ENCODE data around the gene LRP1-AS. TPM values are rescaled to one million over a fixed set of nuclear protein-coding genes. Genes with fewer than 3 reads are reported as not detected.

The LRP1-AS gene
- total RNA-seq, 1 donor from 2014 or later, result not detected

DNA sequence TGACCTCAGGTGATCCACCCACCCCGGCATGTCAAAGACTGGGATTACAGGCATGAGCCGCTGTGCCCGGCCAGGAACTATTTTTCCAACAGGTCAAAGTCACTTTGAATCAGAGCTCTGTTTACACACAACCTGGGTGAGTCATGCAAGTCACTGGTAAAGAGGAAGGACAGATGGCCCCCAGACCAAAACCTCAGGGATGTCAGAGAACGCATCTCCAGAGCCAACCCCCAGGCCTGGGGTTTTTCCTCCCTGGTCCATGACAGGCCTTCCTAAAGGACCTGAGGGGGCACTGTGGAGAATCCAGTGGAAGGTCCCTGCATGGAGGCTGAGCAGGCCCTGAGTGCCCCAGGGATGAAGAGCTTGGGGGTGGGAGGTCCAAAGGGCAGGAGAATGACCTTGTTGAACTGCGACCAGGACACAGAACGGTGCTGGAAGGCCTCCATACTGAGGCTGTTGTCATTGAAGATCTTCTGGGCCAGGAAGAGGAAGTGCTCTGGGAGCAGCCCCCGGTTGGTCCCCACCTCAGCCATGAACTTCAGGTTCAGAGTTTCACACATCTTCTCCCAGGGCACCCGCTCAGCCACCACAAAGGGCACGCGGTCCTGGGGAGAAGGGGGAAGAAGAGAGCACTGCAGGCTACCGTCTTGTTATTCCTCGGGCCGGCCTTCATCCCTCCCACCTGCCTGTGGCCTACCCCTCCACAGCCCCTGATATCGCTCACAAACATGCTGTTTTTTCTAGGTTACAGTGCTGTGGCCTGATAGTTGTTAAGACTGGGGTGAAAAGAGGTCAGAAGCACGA is 45.3 kb downstream of the LRP1-AS start:
- intact Hi-C loops (cut with micrococcal nuclease), result no loop called here

DNA sequence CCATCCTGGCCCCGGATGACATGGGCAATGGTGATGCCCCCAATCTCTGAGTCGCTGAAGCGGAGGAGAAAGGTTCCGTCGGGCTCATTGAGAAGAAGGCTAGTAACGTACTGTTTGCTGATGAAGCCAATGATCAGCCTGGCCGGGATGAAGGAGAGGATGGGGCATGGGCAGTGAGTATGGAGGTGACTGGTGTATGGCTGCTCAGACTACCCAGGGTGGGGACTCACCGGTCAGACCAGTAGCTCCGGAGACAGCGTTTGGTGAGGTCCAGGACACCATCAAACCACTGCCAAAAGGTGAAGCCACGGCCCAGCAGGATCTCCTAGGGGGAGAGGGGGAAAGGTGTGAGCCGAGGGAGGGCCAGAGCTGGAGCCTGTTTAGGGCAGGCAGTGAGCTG is 47.7 kb downstream of the LRP1-AS start:
- intact Hi-C loops (cut with micrococcal nuclease), result no loop called here

- intact Hi-C loops (cut with micrococcal nuclease), result no loop called here
Measured at GRCh38 chr12:57099047-57099714, 48.2 kb downstream of the LRP1-AS start.

DNA sequence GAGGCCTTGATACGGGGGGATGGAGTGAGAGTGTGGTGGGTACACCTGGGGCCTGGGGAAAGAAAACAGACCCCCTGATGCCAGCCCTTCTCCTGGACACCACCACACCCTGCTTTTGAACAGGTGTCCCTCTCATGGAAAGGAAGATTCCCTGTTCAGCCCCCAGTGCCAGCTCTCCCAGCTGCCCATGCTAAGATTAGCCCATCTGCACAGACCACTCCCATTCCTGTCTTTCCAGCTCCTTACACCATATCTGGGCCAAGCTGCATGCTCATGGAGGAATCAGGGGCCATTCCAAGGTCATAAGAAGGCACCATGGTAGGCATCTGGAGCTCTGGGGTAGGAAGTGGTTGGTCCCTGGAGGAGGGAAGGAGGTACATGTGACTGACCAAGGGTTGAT is 48.9 kb downstream of the LRP1-AS start:
- intact Hi-C loops (cut with micrococcal nuclease), result no loop called here

- intact Hi-C loops (cut with micrococcal nuclease), result no loop called here
Measured at GRCh38 chr12:57097554-57097835, 49.9 kb downstream of the LRP1-AS start.

DNA sequence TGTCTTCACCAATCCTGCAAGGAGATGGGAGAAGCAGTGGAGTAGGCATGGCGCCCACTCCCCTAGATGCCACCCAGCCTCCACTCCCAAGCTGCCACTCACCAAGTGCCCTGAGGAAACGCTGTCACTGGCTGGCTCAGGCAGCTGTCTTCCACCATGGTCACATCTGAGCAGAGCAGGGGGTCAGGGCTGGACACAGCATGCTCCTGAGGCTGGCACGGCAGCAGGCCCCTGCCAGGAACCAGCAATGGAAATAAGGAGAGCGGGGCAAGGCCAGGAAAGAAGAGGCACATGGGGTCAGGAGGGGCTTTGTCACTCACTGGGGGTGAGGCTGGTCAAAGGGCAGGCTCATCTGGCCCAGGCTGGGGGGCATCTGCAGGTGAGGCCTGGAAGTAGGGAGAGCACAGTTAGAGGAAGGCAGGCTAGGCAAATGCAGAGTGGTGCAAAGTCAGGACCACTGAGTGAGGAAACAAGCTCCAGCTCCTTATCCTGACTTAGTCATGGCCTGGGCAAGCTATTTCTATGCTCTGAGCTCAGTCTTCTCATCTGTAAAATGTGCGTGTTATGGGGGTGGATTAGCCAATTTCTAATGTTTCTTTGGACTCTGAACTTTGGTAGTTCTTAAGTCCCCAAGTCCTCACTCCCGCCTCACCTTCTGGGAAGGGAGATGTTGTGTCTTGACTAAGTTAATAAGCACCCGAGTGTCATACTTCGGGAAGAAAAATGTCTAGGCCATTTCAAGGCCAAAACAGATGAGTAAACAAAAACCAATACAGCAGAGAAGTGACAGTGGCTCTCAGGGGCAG is 50.5 kb downstream of the LRP1-AS start:
- intact Hi-C loops (cut with micrococcal nuclease), result no loop called here

- intact Hi-C loops (cut with micrococcal nuclease), result no loop called here
Measured at GRCh38 chr12:57096099-57096572, 51.3 kb downstream of the LRP1-AS start.

DNA sequence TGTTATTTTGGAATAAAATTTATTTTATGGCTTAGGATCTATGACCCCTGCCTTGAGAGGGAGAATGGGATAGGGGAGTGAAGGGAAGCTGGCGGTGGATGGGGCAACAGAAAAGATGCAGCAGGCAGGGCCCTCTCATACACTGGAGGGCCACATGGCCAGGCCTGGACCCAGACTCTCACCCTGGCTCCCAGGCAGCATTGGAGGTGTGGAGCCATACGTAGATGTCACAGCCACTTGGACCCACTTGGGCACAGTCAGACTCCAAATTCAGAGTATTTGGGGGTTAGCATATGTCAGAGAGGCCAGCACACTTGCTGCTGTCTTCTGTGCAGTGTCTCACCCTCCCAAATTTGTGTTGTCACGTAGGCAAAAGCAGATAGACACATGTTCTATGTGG is 52.0 kb downstream of the LRP1-AS start:
- intact Hi-C loops (cut with micrococcal nuclease), result no loop called here

Other genes starting within 250 kb of the LRP1-AS start
- gene SDR9C7, start 213.2 kb downstream of the LRP1-AS start, total RNA-seq, result not detected in 2 replicates
- 0.41 and 0.47 TPM in 2 replicates for gene RDH16, start 190.0 kb downstream of the LRP1-AS start, total RNA-seq
- gene ZBTB39, start 141.1 kb downstream of the LRP1-AS start, total RNA-seq, result 9.7 and 10.0 TPM in 2 replicates
- gene TAC3, start 131.1 kb downstream of the LRP1-AS start, total RNA-seq, result 0.39 TPM in 1 of 2 replicates, not detected in the other
- 1.4 and 1.5 TPM in 2 replicates for gene MYO1A, start 97.5 kb downstream of the LRP1-AS start, total RNA-seq
- gene NEMP1, start 68.8 kb downstream of the LRP1-AS start, total RNA-seq, result 40.0 and 45.4 TPM in 2 replicates
- gene NAB2, start 58.5 kb downstream of the LRP1-AS start, total RNA-seq, result 12.3 and 14.4 TPM in 2 replicates
- 165 and 178 TPM in 2 replicates for gene STAT6, start 36.3 kb downstream of the LRP1-AS start, total RNA-seq
- 0.86 and 1.1 TPM in 2 replicates for gene LRP1, start 19.1 kb downstream of the LRP1-AS start, total RNA-seq
- 0.37 and 0.56 TPM in 2 replicates for gene NXPH4, start 69.2 kb upstream of the LRP1-AS start, total RNA-seq
- gene SHMT2, start 82.1 kb upstream of the LRP1-AS start, total RNA-seq, result 166 and 181 TPM in 2 replicates
- gene STAC3, start 103.6 kb upstream of the LRP1-AS start, total RNA-seq, result 4.2 and 5.7 TPM in 2 replicates

Measured in T-helper 1 cell treated with Interleukin-12 subunit alpha and Interleukin-12 subunit beta and Interleukin-4 antibody, amounts not matched to agents 30 ng/mL and 1 ng/mL, for 36 hours (primary cell).